ENCODE results near the gene BCAP29.

- TF ChIP-seq POLR2A (IDR thresholded peaks at IDR 0.05; ENCODE audit: low read depth, low read length) (no peak), USF2 (IDR thresholded peaks at IDR 0.05; ENCODE audit: low read depth, low read length) (no peak), CTCF (conservative IDR thresholded peaks at IDR 0.05; ENCODE audit: low read depth, low read length) (no peak), MAFK (IDR thresholded peaks at IDR 0.05; ENCODE audit: low read depth, low read length) (no peak), SMC3 (IDR thresholded peaks at IDR 0.05; ENCODE audit: low read depth, low read length) (no peak), CEBPB (IDR thresholded peaks at IDR 0.05; ENCODE audit: low read depth, low read length) (no peak), MAZ (IDR thresholded peaks at IDR 0.05; ENCODE audit: borderline replicate concordance, low read depth, low read length) (no peak), FOS (IDR thresholded peaks at IDR 0.05; ENCODE audit: low read depth, low read length) (no peak), CHD1 (IDR thresholded peaks at IDR 0.05; ENCODE audit: low read depth, low read length) (no peak), RAD21 (IDR thresholded peaks at IDR 0.05; ENCODE audit: low read length) (no peak), BHLHE40 (IDR thresholded peaks at IDR 0.05; ENCODE audit: low read depth, low read length) (no peak)
Observed at GRCh38 chr7:107538001-107538400, 42.0 kb upstream of the BCAP29 start.
